Calu3 (cell line): ENCODE measurements around the gene RBPJ. TPM values are rescaled to one million over a fixed set of nuclear protein-coding genes. Genes with fewer than 3 reads are reported as not detected.

ENCODE experiments used
- BruUV-seq: library from RNA; stranded (reverse); fragments of 400-500 nt; replicated peaks from 2 replicates; lab custom pipeline; 2021; lab: Mats Ljungman, UMichigan
- CTCF ChIA-PET: fragments of 300-600 bp; sonication (Branson Sonifier 250); formaldehyde crosslinking; loops from one replicate; lab custom pipeline; 2022; ENCODE audit warnings: antibody characterized with exemption; lab: Charles Lee
- DNase-seq: peaks from one replicate; pipeline ENCODE4 v3.0.0; 2022
- H3K27ac Mint-ChIP-seq: one replicate; pipeline ENCODE4 v1.8.0; 2022; ENCODE audit warnings: mixed read lengths; ENCODE audit not compliant: unreplicated experiment
- H3K27me3 Mint-ChIP-seq: one replicate; pipeline ENCODE4 v1.8.0; 2022; ENCODE audit warnings: mixed read lengths; ENCODE audit not compliant: unreplicated experiment
- H3K36me3 Mint-ChIP-seq: one replicate; pipeline ENCODE4 v1.8.0; 2022; ENCODE audit warnings: mild to moderate bottlenecking, moderate library complexity, mixed read lengths; ENCODE audit not compliant: insufficient read depth, unreplicated experiment
- H3K4me1 Mint-ChIP-seq: one replicate; pipeline ENCODE4 v1.8.0; 2022; ENCODE audit warnings: mild to moderate bottlenecking, low read depth, mixed read lengths; ENCODE audit not compliant: unreplicated experiment
- H3K4me3 Mint-ChIP-seq: one replicate; pipeline ENCODE4 v1.8.0; 2022; ENCODE audit warnings: mild to moderate bottlenecking, low read depth, moderate library complexity, mixed read lengths; ENCODE audit not compliant: unreplicated experiment
- H3K9me3 Mint-ChIP-seq: one replicate; pipeline ENCODE4 v1.8.0; 2022; ENCODE audit warnings: low read depth, mixed read lengths; ENCODE audit not compliant: unreplicated experiment
- intact Hi-C: fragments of 100-400 bp; cut with micrococcal nuclease; formaldehyde crosslinking; loops from one replicate; pipeline ENCODE4 v1.10.0; 2022; ENCODE audit not compliant: unreplicated experiment
- total RNA-seq: library from RNA; stranded (reverse); gene quantifications from 2 replicates; pipeline ENCODE4 v1.2.3, GENCODE V29; 2022
- TF ChIP-seq, protein P1 (sequence below): fragments of 200-600 bp; IDR thresholded peaks from one replicate; pipeline ENCODE4 v1.8.0; 2022; ENCODE audit warnings: antibody characterized with exemption; ENCODE audit not compliant: unreplicated experiment

Gene RBPJ
- total RNA-seq, 1 experiment from 2014 or later = 56.3 TPM

DNA sequence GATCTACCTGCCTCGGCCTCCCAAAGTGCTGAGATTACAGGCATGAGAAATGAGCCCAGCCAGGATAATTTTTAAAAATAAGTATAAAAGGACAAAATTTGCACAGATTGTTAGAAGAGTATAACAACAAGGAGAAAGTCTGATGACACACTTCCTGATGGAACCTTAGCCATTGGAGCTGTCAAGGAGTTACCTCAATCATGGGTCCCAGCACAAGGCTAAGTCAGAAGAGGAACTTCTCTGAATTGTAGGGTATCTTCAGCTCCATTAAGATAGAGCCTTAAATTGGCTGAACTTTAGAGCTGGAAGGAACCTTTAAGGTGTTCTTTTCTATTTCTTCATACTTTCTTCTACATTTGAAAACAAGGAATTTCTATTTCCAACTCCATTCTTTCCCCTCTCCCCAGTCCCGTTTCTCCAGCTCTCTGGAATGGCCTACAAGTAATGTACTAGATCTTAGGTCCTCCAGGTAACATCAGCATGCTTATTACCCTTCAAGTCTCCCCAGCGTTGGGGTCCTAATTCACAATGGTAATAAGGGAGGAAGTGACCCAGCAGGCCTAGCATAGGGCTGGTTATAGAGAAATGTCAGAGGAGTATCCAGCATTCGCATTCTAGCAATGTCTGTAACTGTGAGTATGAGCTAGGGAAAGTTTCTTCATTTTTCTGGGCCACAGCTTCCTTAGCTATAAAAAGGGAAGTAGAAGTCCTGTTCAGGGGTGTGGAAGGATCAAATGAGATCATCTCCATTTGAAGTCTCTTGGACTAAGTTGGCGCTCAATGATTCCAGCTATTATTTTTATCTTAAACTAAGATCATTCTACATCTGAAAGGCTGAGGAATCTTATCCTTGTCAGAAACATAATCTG is 18.5 kb upstream of the RBPJ start:
- Mint-ChIP-seq H3K4me3 (no peak overlapping the region), H3K9me3 (no peaks in the 10 kb centered on the region), H3K27me3 (no peaks in the 10 kb centered on the region), H3K4me1 (no peaks in the 10 kb centered on the region), H3K36me3 (no peaks in the 10 kb centered on the region), H3K27ac (no peak overlapping the region)
- TF ChIP-seq, protein P1, sequence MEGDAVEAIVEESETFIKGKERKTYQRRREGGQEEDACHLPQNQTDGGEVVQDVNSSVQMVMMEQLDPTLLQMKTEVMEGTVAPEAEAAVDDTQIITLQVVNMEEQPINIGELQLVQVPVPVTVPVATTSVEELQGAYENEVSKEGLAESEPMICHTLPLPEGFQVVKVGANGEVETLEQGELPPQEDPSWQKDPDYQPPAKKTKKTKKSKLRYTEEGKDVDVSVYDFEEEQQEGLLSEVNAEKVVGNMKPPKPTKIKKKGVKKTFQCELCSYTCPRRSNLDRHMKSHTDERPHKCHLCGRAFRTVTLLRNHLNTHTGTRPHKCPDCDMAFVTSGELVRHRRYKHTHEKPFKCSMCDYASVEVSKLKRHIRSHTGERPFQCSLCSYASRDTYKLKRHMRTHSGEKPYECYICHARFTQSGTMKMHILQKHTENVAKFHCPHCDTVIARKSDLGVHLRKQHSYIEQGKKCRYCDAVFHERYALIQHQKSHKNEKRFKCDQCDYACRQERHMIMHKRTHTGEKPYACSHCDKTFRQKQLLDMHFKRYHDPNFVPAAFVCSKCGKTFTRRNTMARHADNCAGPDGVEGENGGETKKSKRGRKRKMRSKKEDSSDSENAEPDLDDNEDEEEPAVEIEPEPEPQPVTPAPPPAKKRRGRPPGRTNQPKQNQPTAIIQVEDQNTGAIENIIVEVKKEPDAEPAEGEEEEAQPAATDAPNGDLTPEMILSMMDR = no peak
- BruUV-seq = no TSS peak
- no peak for DNase-seq
- CTCF ChIA-PET = interaction anchor here (0.6 to 0.7 kb wide), 2 partner anchors 32 to 65 kb away, joined by 3 to 5 read pairs; no protein-coding TSS in a partner anchor
- intact Hi-C loops = no loop called here

DNA sequence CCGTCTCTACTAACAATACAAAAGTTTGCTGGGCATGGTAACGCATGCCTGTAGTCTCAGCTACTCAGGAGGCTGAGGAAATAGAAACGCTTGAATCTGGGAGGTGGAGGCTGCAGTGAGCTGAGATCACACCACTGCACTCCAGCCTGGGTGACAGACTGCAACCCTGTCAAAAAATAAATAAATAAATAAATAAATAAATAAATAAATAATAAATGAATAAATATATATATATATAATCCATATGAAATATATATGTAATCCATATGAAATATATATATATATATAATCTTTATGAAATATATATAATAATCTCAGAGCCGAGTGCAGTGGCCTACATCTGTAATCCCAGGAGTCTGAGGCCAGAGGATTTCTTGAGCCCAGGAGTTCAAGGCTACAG is 17.8 kb upstream of the RBPJ start:
- CTCF ChIA-PET = interaction anchor here (0.6 kb wide), 1 partner anchor 32 kb away, joined by 5 read pairs; no protein-coding TSS in a partner anchor
- no peak overlapping the region for H3K4me3 Mint-ChIP-seq
- no peaks in the 10 kb centered on the region for H3K27me3 Mint-ChIP-seq
- intact Hi-C loops = no loop called here
- no peaks in the 10 kb centered on the region for H3K36me3 Mint-ChIP-seq
- no peaks in the 10 kb centered on the region for H3K9me3 Mint-ChIP-seq
- DNase-seq = no peak
- no TSS peak for BruUV-seq
- TF ChIP-seq, protein P1 = no peak
- no peaks in the 10 kb centered on the region for H3K4me1 Mint-ChIP-seq
- no peak overlapping the region for H3K27ac Mint-ChIP-seq

- CTCF ChIA-PET = interaction anchor here (0.6 kb wide), 1 partner anchor 146 kb away, joined by 7 read pairs; no protein-coding TSS in a partner anchor
- intact Hi-C loops = no loop called here
- no TSS peak for BruUV-seq
Measured at GRCh38 chr4:26307037-26307800, 13.6 kb upstream of the RBPJ start.

DNA sequence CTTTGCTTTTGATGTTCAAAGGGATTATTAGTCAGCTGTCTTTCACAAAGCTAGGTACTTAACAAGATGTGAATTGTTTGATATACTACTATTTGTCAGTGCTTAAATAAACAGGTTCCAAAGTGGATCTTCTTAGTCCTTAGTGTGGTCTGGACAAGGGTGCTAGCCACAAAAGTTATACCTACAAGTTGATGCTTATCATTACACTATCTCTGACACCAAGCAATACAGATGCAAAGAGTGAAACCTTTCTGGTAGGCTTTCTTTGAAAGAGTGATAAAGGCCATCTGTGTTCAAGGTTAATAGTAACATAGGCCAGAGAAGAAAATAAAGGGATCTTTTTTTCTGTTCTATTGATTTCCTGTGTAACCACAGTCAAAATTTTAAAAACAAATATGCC is 12.2 kb upstream of the RBPJ start:
- CTCF ChIA-PET = no interaction called here
- no peak overlapping the region for H3K4me3 Mint-ChIP-seq
- no peaks in the 10 kb centered on the region for H3K36me3 Mint-ChIP-seq
- no peaks in the 10 kb centered on the region for H3K27me3 Mint-ChIP-seq
- BruUV-seq = no TSS peak
- DNase-seq = no peak
- no peaks in the 10 kb centered on the region for H3K4me1 Mint-ChIP-seq
- no peaks in the 10 kb centered on the region for H3K9me3 Mint-ChIP-seq
- no peak overlapping the region for H3K27ac Mint-ChIP-seq
- intact Hi-C loops = no loop called here
- TF ChIP-seq, protein P1 = no peak

More at GRCh38 chr4:26307037-26307800, 13.6 kb upstream of the RBPJ start:
- DNase-seq = no peak
- TF ChIP-seq, protein P1 = no peak
- Mint-ChIP-seq H3K27me3 (no peaks in the 10 kb centered on the region), H3K36me3 (no peaks in the 10 kb centered on the region), H3K9me3 (no peaks in the 10 kb centered on the region), H3K27ac (no peak overlapping the region), H3K4me3 (no peak overlapping the region), H3K4me1 (no peaks in the 10 kb centered on the region)
